GM23338 (cell line): ENCODE results near the gene CSTA. TPM values are rescaled to one million over a fixed set of nuclear protein-coding genes. Genes with fewer than 3 reads are reported as not detected.

ENCODE experiments used
- ATAC-seq: fragments of 200-7000 bp; cut with Tn5 transposase; 3 replicates; pipeline ENCODE4 v1.9.1; 2020
- DNase-seq: peaks from one replicate; pipeline ENCODE4 v3.0.0-alpha.2; 2015; ENCODE audit warnings: low spot score
- H2AFZ ChIP-seq: fragments of 200-600 bp; sonication (generic); 2 replicates; pipeline ENCODE4 v1.8.0; 2016; ENCODE audit warnings: antibody characterized with exemption, mild to moderate bottlenecking, moderate library complexity
- H3F3A ChIP-seq: fragments of 200-600 bp; sonication (generic); replicated peaks from 2 replicates; pipeline ENCODE4 v1.8.0; 2017; ENCODE audit warnings: antibody characterized with exemption, mixed run types, low read depth
- H3K27ac ChIP-seq: fragments of 200-600 bp; sonication (generic); 2 replicates; pipeline ENCODE4 v1.6.1; 2016; ENCODE audit warnings: low read depth
- H3K27me3 ChIP-seq: fragments of 200-600 bp; sonication (generic); 2 replicates; pipeline ENCODE4 v1.8.0; 2016; ENCODE audit warnings: mild to moderate bottlenecking, mixed run types, moderate library complexity; ENCODE audit not compliant: insufficient read depth
- H3K36me3 ChIP-seq: fragments of 200-600 bp; sonication (generic); 2 replicates; pipeline ENCODE4 v1.8.0; 2016; ENCODE audit warnings: mild to moderate bottlenecking; ENCODE audit not compliant: insufficient read depth
- H3K4me1 ChIP-seq: fragments of 200-600 bp; sonication (generic); 2 replicates; pipeline ENCODE4 v1.8.0; 2016; ENCODE audit warnings: mild to moderate bottlenecking, moderate library complexity; ENCODE audit not compliant: insufficient read depth
- H3K4me2 ChIP-seq: fragments of 200-600 bp; sonication (generic); 2 replicates; pipeline ENCODE4 v1.7.1; 2017; ENCODE audit warnings: mixed run types
- H3K4me3 ChIP-seq: fragments of 200-600 bp; sonication (generic); 2 replicates; pipeline ENCODE4 v1.6.1; 2016; ENCODE audit warnings: mixed run types
- H3K79me2 ChIP-seq: fragments of 200-600 bp; sonication (generic); replicated peaks from 2 replicates; pipeline ENCODE4 v1.8.0; 2017; ENCODE audit warnings: mild to moderate bottlenecking; ENCODE audit not compliant: insufficient read depth
- H3K9me2 ChIP-seq: fragments of 200-600 bp; sonication (generic); 2 replicates; pipeline ENCODE4 v1.8.0; 2017; ENCODE audit not compliant: insufficient read depth
- H4K20me1 ChIP-seq: fragments of 200-600 bp; sonication (generic); replicated peaks from 2 replicates; pipeline ENCODE4 v1.8.0; 2017; ENCODE audit warnings: mild to moderate bottlenecking; ENCODE audit not compliant: insufficient read depth
- H3K27ac Mint-ChIP-seq: 2 replicates; pipeline ENCODE4 v1.8.0; 2020; ENCODE audit warnings: inconsistent platforms, mild to moderate bottlenecking, moderate library complexity, mixed read lengths
- H3K27me3 Mint-ChIP-seq: 3 replicates; pipeline ENCODE4 v1.8.0; 2022; ENCODE audit warnings: low read depth, mild to moderate bottlenecking, moderate library complexity, mixed read lengths, inconsistent platforms; ENCODE audit not compliant: insufficient read depth, poor library complexity
- H3K36me3 Mint-ChIP-seq: 3 replicates; pipeline ENCODE4 v1.8.0; 2021; ENCODE audit warnings: low read depth, mild to moderate bottlenecking, inconsistent platforms, moderate library complexity, mixed read lengths
- H3K4me1 Mint-ChIP-seq: 3 replicates; pipeline ENCODE4 v1.8.0; 2020; ENCODE audit warnings: mild to moderate bottlenecking, inconsistent platforms, mixed read lengths
- H3K4me3 Mint-ChIP-seq: 3 replicates; pipeline ENCODE4 v1.8.0; 2021; ENCODE audit warnings: moderate library complexity, mild to moderate bottlenecking, inconsistent platforms, mixed read lengths
- H3K9me3 Mint-ChIP-seq: 3 replicates; pipeline ENCODE4 v1.8.0; 2020; ENCODE audit warnings: moderate library complexity, mild to moderate bottlenecking, inconsistent platforms, mixed read lengths
- CREB1 ChIP-seq: fragments of 250-450 bp; sonication (Bioruptor Pico); IDR thresholded peaks from 2 replicates; pipeline ENCODE4 v1.5.0; 2020; ENCODE audit warnings: low read depth, mild to moderate bottlenecking, moderate library complexity
- EZH2phosphoT487 ChIP-seq: fragments of 200-600 bp; sonication (generic); IDR thresholded peaks from one replicate; pipeline ENCODE4 v1.8.1; 2018; ENCODE audit warnings: antibody characterized with exemption; ENCODE audit not compliant: unreplicated experiment
- JUNB ChIP-seq: IDR thresholded peaks from one replicate; pipeline ENCODE4 v1.6.1; 2016; ENCODE audit warnings: antibody characterized with exemption; ENCODE audit not compliant: unreplicated experiment
- NANOG ChIP-seq: IDR thresholded peaks from 2 replicates; pipeline ENCODE4 v1.6.1; 2016; ENCODE audit warnings: antibody characterized with exemption, borderline replicate concordance
- POLR2AphosphoS5 ChIP-seq: IDR thresholded peaks from 2 replicates; pipeline ENCODE4 v1.6.1; 2016; ENCODE audit warnings: antibody characterized with exemption, low read depth
- REST ChIP-seq: IDR thresholded peaks from one replicate; pipeline ENCODE4 v1.6.1; 2018; ENCODE audit warnings: antibody characterized with exemption; ENCODE audit not compliant: unreplicated experiment
- STAT1 ChIP-seq: IDR thresholded peaks from one replicate; pipeline ENCODE4 v1.6.1; 2016; ENCODE audit warnings: antibody characterized with exemption; ENCODE audit not compliant: unreplicated experiment
- ZNF114 ChIP-seq: fragments of 250-450 bp; sonication (Bioruptor Pico); IDR thresholded peaks from 2 replicates; pipeline ENCODE4 v1.5.0; 2020; ENCODE audit warnings: mild to moderate bottlenecking, moderate library complexity
- ZNF331 ChIP-seq: fragments of 250-450 bp; sonication (Bioruptor Pico); IDR thresholded peaks from 2 replicates; pipeline ENCODE4 v1.5.0; 2020; ENCODE audit warnings: low read depth, mild to moderate bottlenecking, moderate library complexity
- ZNF462 ChIP-seq: fragments of 250-450 bp; sonication (Bioruptor Pico); IDR thresholded peaks from 2 replicates; pipeline ENCODE4 v1.5.0; 2020; ENCODE audit warnings: mild to moderate bottlenecking, moderate library complexity
- polyA plus RNA-seq: library from polyadenylated mRNA; unstranded; fragments of >200 nt; fragmentation: Nextera tagmentation; extraction: Ambion mirVana; gene quantifications from 2 replicates; pipeline ENCODE4 v1.2.1, GENCODE V29; 2016
- total RNA-seq: library from RNA; depleted of rRNA; stranded (reverse); fragments of >200 nt; shearing (Covaris generic); gene quantifications from 2 replicates; pipeline ENCODE4 v1.2.3, GENCODE V29; 2014
- TF ChIP-seq, protein P1 (sequence below), 2 experiments: fragments of 200-600 bp in 1 of 2; sonication (generic) in 1 of 2; conservative IDR thresholded peaks; 2 replicates each; pipeline versions ENCODE4 v1.5.1 to v1.6.1; 2016 to 2017; ENCODE audit warnings: antibody characterized with exemption in 2 of 2, low read depth in 2 of 2, mild to moderate bottlenecking in 2 of 2, moderate library complexity in 1 of 2

The CSTA gene
- total and polyA plus RNA-seq, 2 experiments from 2014 or later: 1.4 TPM; not detected in 1

DNA sequence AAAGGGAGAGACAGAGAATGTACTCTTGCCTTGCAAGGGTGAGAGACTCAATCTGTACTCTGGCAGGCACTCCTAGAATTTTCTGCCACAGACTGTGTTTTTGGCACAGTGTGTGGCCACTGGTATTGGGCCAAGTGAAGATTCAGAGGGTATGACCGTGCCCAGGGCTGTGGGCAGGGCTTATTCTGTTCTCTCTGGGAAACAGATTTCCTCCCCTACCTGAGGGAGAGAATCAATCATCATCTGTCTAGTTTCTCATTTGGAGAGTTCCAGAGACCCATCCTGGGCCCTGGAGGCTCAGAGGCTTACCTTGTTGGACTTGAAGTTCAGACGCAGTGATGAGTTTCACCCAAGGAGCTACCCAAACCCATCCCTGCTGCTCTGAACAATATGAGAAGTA lies 28.2 kb downstream of the CSTA start:
- H3K9me3 Mint-ChIP-seq: no peaks in the 10 kb centered on the region
- no peak overlapping the region for H2AFZ ChIP-seq
- no peaks in the 10 kb centered on the region for H4K20me1 ChIP-seq
- H3F3A ChIP-seq: no peaks in the 10 kb centered on the region
- peaks cover 5% of the 10 kb centered on the region for H3K27me3 Mint-ChIP-seq
- no peak for DNase-seq
- no peaks in the 10 kb centered on the region for H3K4me1 Mint-ChIP-seq
- no peak overlapping the region for H3K4me3 Mint-ChIP-seq
- no peak overlapping the region for H3K4me3 ChIP-seq
- no peaks in the 10 kb centered on the region for H3K4me1 ChIP-seq
- no peak for ATAC-seq
- H3K27me3 ChIP-seq: no peaks in the 10 kb centered on the region
- H3K36me3 ChIP-seq: no peaks in the 10 kb centered on the region
- H3K4me2 ChIP-seq: no peak overlapping the region
- TF ChIP-seq STAT1: no peak
- TF ChIP-seq CREB1 (CRISPR knock-in tag): no peak
- no peak for TF ChIP-seq ZNF331 (CRISPR knock-in tag)
- no peak overlapping the region for H3K27ac Mint-ChIP-seq
- no peak overlapping the region for H3K27ac ChIP-seq
- H3K79me2 ChIP-seq: no peaks in the 10 kb centered on the region
- no peaks in the 10 kb centered on the region; the same call in 2 of the 3 replicates for H3K36me3 Mint-ChIP-seq
- no peaks in the 10 kb centered on the region for H3K9me2 ChIP-seq

GRCh38 chr3:122353893-122354401 lies 28.9 kb downstream of the CSTA start:
- Histone ChIP-seq H3K4me2 (no peak overlapping the region), H4K20me1 (no peaks in the 10 kb centered on the region), H3K36me3 (no peaks in the 10 kb centered on the region; the same call in 1 of the 2 replicates), H2AFZ (no peak overlapping the region), H3K27ac (no peak overlapping the region), H3F3A (no peaks in the 10 kb centered on the region), H3K9me2 (no peaks in the 10 kb centered on the region), H3K4me3 (no peak overlapping the region), H3K27me3 (no peaks in the 10 kb centered on the region), H3K4me1 (no peaks in the 10 kb centered on the region), H3K79me2 (no peaks in the 10 kb centered on the region)
- Mint-ChIP-seq H3K4me1 (no peaks in the 10 kb centered on the region), H3K27me3 (peaks cover 5% of the 10 kb centered on the region), H3K9me3 (no peaks in the 10 kb centered on the region), H3K27ac (no peak overlapping the region), H3K36me3 (peaks cover 7% of the 10 kb centered on the region; the same call in 2 of the 3 replicates), H3K4me3 (no peak overlapping the region)
- DNase-seq (no peak), ATAC-seq (no peak)
- TF ChIP-seq ZNF114 (CRISPR knock-in tag) (no peak), ZNF331 (CRISPR knock-in tag) (no peak), POLR2AphosphoS5 (no peak), CREB1 (CRISPR knock-in tag) (no peak), EZH2phosphoT487 (no peak), STAT1 (no peak), NANOG (no peak), REST (no peak), JUNB (no peak), ZNF462 (CRISPR knock-in tag) (no peak)
- TF ChIP-seq, protein P1, sequence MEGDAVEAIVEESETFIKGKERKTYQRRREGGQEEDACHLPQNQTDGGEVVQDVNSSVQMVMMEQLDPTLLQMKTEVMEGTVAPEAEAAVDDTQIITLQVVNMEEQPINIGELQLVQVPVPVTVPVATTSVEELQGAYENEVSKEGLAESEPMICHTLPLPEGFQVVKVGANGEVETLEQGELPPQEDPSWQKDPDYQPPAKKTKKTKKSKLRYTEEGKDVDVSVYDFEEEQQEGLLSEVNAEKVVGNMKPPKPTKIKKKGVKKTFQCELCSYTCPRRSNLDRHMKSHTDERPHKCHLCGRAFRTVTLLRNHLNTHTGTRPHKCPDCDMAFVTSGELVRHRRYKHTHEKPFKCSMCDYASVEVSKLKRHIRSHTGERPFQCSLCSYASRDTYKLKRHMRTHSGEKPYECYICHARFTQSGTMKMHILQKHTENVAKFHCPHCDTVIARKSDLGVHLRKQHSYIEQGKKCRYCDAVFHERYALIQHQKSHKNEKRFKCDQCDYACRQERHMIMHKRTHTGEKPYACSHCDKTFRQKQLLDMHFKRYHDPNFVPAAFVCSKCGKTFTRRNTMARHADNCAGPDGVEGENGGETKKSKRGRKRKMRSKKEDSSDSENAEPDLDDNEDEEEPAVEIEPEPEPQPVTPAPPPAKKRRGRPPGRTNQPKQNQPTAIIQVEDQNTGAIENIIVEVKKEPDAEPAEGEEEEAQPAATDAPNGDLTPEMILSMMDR (conservative IDR thresholded peaks at IDR 0.05; ENCODE audit: low read depth in 2 of 2): no peak
